ENCODE measurements around the gene ZNF526.
A peak's percentile ranks its signal among the peaks of the same experiment; 100 is the strongest.

Gene ZNF526
- total RNA-seq, result 30.0 to 35.4 reads per million in 2 experiments

GRCh38 chr19:42219812-42220750 lies at the start of gene ZNF526:
ZNF526 (plus strand) TSS chr19:42220312; CDS start chr19:42224404, 4,092 bp downstream.
- DNase-seq (ENCODE audit: low read depth), result peak; percentile 94

- no peak for DNase-seq (ENCODE audit: low read depth)
Observed at GRCh38 chr19:42170715-42171114, 49.4 kb upstream of the ZNF526 start.

- no peak for DNase-seq (ENCODE audit: low read depth)
Observed at GRCh38 chr19:42172261-42172660, 47.9 kb upstream of the ZNF526 start.

- DNase-seq (ENCODE audit: low read depth), result no peak
Observed at GRCh38 chr19:42173695-42174094, 46.4 kb upstream of the ZNF526 start.

GRCh38 chr19:42174188-42174587 lies 45.9 kb upstream of the ZNF526 start:
- no peak for DNase-seq (ENCODE audit: low read depth)

GRCh38 chr19:42174958-42175734 lies 45.0 kb upstream of the ZNF526 start:
- no peak for DNase-seq (ENCODE audit: low read depth)

- DNase-seq (ENCODE audit: low read depth), result no peak
Observed at GRCh38 chr19:42175952-42176648, 44.0 kb upstream of the ZNF526 start.

- no peak for DNase-seq (ENCODE audit: low read depth)
Observed at GRCh38 chr19:42176649-42176989, 43.5 kb upstream of the ZNF526 start.

- DNase-seq (ENCODE audit: low read depth), result peak; percentile 66
Observed at GRCh38 chr19:42176990-42177685, 43.0 kb upstream of the ZNF526 start.

GRCh38 chr19:42177686-42178019 lies 42.5 kb upstream of the ZNF526 start:
- DNase-seq (ENCODE audit: low read depth), result no peak

- DNase-seq (ENCODE audit: low read depth), result no peak
Observed at GRCh38 chr19:42178791-42179674, 41.1 kb upstream of the ZNF526 start.

- peak; percentile 51 for DNase-seq (ENCODE audit: low read depth)
Observed at GRCh38 chr19:42184401-42184861, 35.7 kb upstream of the ZNF526 start.

- DNase-seq (ENCODE audit: low read depth), result no peak
Observed at GRCh38 chr19:42185277-42185676, 34.8 kb upstream of the ZNF526 start.

GRCh38 chr19:42188665-42189064 lies 31.4 kb upstream of the ZNF526 start:
- no peak for DNase-seq (ENCODE audit: low read depth)

GRCh38 chr19:42189133-42189532 lies 31.0 kb upstream of the ZNF526 start:
- DNase-seq (ENCODE audit: low read depth), result no peak

- DNase-seq (ENCODE audit: low read depth), result no peak
Observed at GRCh38 chr19:42191330-42191729, 28.8 kb upstream of the ZNF526 start.

GRCh38 chr19:42191855-42192254 lies 28.3 kb upstream of the ZNF526 start:
- DNase-seq (ENCODE audit: low read depth), result no peak

GRCh38 chr19:42193294-42193693 lies 26.8 kb upstream of the ZNF526 start:
- no peak for DNase-seq (ENCODE audit: low read depth)

- DNase-seq (ENCODE audit: low read depth), result no peak
Observed at GRCh38 chr19:42193706-42194105, 26.4 kb upstream of the ZNF526 start.
